H54 (cell line): ENCODE measurements around the gene EPS15.
A peak's percentile ranks its signal among the peaks of the same experiment; 100 is the strongest.
"Not testable (repeated sequence)": the region's sequence is repeated elsewhere in the genome, so short reads cannot be mapped to it uniquely, and the experiment has no call there.

ENCODE experiments used
- DNase-seq: peaks from one replicate; pipeline ENCODE4 v3.0.0; 2011; ENCODE audit warnings: low spot score, mixed read lengths; ENCODE audit not compliant: insufficient read length
- FAIRE-seq: peaks from 3 replicates; lab custom pipeline; 2011; peaks lifted over from hg19 to GRCh38; lab: Jason Lieb, UNC
- POLR2A ChIP-seq: IDR thresholded peaks from 2 replicates; pipeline ENCODE4 v1.6.1; 2011; ENCODE audit warnings: low read depth, mild to moderate bottlenecking, low read length

Gene EPS15

GRCh38 chr1:51453010-51453409 lies 66.1 kb downstream of the EPS15 start:
- TF ChIP-seq POLR2A = no peak
- DNase-seq (no peak), FAIRE-seq (no peak)

GRCh38 chr1:51448844-51449454 lies 70.1 kb downstream of the EPS15 start:
- DNase-seq, FAIRE-seq: not testable (repeated sequence)

- no peak for DNase-seq
- no peak for TF ChIP-seq POLR2A
- FAIRE-seq = no peak
Observed at GRCh38 chr1:51445351-51446090, 73.5 kb downstream of the EPS15 start.

- no peak for TF ChIP-seq POLR2A
- FAIRE-seq (peak; percentile 43), DNase-seq (no peak)
Observed at GRCh38 chr1:51444534-51445192, 74.4 kb downstream of the EPS15 start.

GRCh38 chr1:51444096-51444495 lies 75.0 kb downstream of the EPS15 start:
- DNase-seq (no peak), FAIRE-seq (no peak)
- no peak for TF ChIP-seq POLR2A

- DNase-seq = no peak
- TF ChIP-seq POLR2A = no peak
- no peak for FAIRE-seq
Observed at GRCh38 chr1:51443555-51443954, 75.5 kb downstream of the EPS15 start.

GRCh38 chr1:51442616-51443015 lies 76.5 kb downstream of the EPS15 start:
- FAIRE-seq = peak; percentile 45
- TF ChIP-seq POLR2A = no peak
- DNase-seq = no peak

GRCh38 chr1:51442198-51442597 lies 76.9 kb downstream of the EPS15 start:
- no peak for DNase-seq
- no peak for TF ChIP-seq POLR2A
- no peak for FAIRE-seq

GRCh38 chr1:51439895-51440294 lies 79.2 kb downstream of the EPS15 start:
- DNase-seq = no peak
- FAIRE-seq = peak; percentile 20
- TF ChIP-seq POLR2A = no peak

- DNase-seq (no peak), FAIRE-seq (no peak)
- no peak for TF ChIP-seq POLR2A
Observed at GRCh38 chr1:51439053-51439452, 80.0 kb downstream of the EPS15 start.

- not testable (repeated sequence) for DNase-seq, FAIRE-seq
Observed at GRCh38 chr1:51437391-51437790, 81.7 kb downstream of the EPS15 start.

- TF ChIP-seq POLR2A = no peak
- no peak for DNase-seq
- FAIRE-seq = peak; percentile 55
Observed at GRCh38 chr1:51435878-51436277, 83.2 kb downstream of the EPS15 start.

GRCh38 chr1:51433972-51434510 lies 85.0 kb downstream of the EPS15 start:
- DNase-seq = no peak
- TF ChIP-seq POLR2A = no peak
- FAIRE-seq = no peak

GRCh38 chr1:51433269-51433971 lies 85.6 kb downstream of the EPS15 start:
- TF ChIP-seq POLR2A = no peak
- DNase-seq (no peak), FAIRE-seq (peak; percentile 81)
